Measurements from ENCODE around the gene GAR1.
"Not testable (repeated sequence)": the region's sequence is repeated elsewhere in the genome, so short reads cannot be mapped to it uniquely, and the experiment has no call there.

The GAR1 gene

GRCh38 chr4:109847896-109848442, 32.4 kb downstream of the GAR1 start, which contains the start of gene LRIT3:
LRIT3 (plus strand) TSS chr4:109848107; CDS start chr4:109848202, 95 bp downstream.
- no peak for DNase-seq

GRCh38 chr4:109848501-109848900, 32.9 kb downstream of the GAR1 start:
- DNase-seq = no peak

DNA sequence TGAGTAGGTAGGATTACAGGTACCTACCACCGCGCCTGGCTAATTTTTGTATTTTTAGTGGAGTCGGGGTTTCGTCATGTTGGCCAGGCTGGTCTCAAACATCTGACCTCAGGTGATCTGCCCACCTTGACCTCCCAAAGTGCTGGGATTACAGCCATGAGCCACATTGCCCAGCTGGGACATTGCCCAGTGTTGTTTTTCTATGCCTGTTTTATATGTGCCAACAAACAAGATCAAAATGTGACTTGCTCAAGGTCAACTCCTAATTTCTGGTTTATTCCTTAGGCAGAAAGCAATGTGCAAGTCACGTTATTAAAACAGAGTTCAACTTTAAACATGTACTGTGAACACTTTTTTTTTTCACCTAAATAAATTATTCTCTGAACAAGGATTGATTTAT, 35.0 kb downstream of the GAR1 start:
- DNase-seq = no peak

DNA sequence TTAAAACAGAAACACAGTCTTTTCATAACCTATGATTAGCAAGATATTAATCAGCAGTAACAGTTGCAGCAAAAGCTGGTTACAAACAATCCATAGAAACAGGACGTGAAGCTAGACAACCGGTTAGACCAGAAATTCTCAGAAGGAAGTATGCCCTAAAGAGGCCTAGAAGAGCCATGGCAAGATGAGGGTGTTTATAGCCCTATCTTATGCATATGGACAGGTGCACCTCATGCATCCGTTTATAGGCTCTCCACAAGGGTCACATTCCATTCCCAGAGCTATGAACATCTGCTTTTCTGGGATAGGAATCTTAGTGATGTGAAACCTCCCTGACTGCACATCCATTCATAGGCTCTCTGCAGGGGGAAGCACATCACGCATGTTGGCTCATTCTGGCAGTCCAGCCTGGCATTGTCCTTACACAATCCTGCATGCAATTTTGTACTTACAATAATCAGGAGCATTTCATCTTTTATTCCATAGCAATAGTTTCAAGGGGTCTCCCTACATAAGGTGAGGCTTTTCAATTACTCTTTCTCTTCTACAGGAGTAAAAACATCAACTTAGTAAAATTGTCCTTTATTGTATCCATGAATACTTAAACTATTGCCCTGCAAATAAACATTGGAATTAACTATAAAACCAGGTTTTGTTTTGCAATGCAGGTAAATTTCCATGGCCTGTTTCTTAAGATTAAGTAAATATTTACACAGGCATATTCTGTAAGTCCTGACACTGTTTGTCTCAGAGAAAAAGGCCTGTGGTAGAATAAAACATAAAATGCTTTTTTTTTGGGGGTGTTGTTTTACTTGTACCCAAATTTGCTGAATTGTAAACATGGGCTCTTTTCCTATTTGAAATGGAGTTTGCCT, 44.1 kb downstream of the GAR1 start:
- not testable (repeated sequence) for DNase-seq

- DNase-seq = no peak
These were observed 45.7 kb downstream of the GAR1 start for GRCh38 chr4:109861271-109861670.

DNA sequence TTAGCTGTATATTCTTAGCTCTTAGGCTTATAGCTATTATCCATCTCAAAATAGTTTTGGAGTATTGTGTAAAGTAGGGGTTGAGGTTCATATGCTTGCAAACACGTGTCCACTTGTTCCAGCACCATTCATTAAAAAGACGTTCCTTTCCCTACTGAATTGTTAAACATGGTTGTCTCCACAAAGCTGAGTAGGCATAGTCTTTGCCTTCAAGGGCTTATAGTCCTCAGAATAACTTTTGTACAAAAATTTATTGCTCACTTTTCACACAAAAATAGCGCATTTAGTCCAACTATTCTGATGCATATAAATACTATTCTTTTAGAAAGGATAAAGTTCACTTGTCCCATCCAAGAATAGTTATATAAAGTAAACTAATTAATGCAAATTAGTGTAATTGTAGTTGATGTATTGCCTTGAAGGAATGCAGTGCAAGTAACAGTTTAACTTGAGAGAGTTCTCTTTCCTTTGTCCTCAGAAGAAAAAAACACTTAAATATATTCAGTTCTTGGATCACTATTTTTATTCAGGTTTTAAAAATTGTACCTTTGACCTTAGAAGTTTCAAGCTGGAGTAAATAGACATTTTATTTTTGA, 46.5 kb downstream of the GAR1 start:
- no peak for DNase-seq

- no peak for DNase-seq
These were observed 48.6 kb downstream of the GAR1 start for GRCh38 chr4:109864134-109864533.

- no peak for DNase-seq
These were observed 54.5 kb downstream of the GAR1 start for GRCh38 chr4:109870061-109870460.

DNA sequence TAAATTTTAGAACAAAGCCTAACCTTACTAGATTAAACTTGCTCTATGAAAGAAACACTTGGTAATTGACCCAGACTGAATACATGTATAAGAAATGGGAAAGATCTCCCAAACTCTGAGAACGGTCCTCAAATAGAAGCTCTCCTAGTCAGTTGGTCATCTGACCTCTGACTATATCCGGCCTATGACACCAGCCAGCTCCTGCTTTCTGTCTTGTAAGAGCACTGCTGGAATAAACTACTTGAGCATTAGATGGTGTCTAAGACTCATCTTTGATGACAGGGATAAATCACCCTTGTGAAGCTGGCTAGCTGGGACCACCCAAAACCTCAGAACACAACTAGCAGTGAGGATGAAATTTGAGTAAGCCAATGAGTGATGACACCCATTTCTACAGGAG, 56.5 kb downstream of the GAR1 start:
- no peak for DNase-seq

- no peak for DNase-seq
These were observed 57.5 kb downstream of the GAR1 start for GRCh38 chr4:109872950-109873656.

DNA sequence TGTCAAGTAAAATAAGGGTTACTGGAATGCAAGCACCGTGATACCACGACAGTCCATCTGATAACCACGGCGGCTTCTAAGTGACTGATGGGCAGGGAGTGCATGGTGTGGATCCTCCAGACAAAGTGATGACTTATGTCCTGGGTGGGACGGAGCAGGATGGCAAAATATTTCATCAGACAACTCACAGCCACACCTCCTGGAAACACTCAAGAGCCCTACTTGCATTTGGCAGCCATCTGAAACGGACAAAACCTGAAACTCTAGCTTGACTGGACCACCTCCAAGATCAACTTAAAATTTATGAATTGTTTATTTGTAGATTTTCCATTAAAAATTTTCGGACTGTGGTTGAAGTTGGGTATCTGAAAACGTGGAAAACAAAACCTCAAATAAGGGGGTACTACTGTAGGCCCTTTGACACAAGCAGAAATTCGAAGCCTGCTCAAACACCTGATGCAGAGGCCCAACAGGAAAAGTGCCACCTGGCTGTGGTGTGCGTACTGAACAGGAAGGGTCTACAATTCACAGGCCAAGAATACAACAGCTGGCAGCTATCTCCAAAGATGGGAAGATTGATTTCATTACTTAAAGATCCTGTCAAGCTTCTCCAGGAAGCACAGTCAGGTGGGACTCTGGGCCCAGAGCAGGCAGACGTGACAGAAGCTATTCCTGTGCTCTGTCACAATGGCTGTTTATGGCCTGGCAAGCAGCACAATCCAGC, 58.4 kb downstream of the GAR1 start:
- no peak for DNase-seq
